Measurements from ENCODE around the gene CNTN2.

CNTN2 gene

GRCh38 chr1:205017766-205018165 lies 25.2 kb upstream of the CNTN2 start:
- no peak overlapping the region for H3K4me3 ChIP-seq (ENCODE audit: low read depth, low read length)

GRCh38 chr1:205018381-205018780 lies 24.6 kb upstream of the CNTN2 start:
- H3K4me3 ChIP-seq (ENCODE audit: low read depth, low read length) = no peak overlapping the region

DNA sequence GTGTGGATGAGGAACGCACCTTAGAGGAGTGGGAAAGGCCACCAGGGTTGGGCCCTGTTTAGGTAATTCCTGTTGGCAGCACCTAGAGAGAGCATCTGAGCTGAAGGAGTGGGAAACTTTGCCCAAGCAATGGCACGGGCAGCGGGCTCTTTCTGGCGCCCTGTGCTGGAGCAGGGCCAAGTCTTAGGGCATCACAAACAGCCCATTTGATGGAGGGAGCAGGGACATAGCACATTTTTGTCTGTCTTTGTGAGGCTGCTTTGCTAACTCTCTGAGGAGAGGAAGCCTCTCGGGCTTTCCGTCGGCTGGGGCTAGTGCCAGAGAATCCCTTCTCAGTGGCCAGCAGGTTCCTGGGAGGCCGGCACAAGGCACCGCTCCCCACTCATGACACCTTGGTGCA lies 22.5 kb upstream of the CNTN2 start:
- no peak overlapping the region for H3K4me3 ChIP-seq (ENCODE audit: low read depth, low read length)

DNA sequence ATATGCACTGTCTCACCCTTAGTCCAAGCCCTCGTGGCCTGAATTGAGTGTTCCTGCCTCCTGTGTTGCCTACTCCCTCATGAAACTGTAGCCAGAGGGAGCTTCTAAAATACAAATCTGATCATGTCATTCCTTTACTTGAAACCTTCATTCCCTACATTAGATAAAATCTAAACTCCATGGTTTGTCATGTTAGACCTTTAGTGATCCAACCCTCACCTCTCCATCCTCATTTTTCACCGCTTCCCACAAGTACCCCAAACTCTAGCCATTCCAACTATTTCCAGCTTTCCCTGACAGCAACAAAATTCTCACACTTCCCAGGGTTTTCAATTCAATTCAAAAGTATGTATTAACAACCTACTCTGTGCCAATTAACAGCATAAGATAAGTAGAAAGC lies 18.3 kb upstream of the CNTN2 start:
- H3K4me3 ChIP-seq (ENCODE audit: low read depth, low read length) = no peak overlapping the region

DNA sequence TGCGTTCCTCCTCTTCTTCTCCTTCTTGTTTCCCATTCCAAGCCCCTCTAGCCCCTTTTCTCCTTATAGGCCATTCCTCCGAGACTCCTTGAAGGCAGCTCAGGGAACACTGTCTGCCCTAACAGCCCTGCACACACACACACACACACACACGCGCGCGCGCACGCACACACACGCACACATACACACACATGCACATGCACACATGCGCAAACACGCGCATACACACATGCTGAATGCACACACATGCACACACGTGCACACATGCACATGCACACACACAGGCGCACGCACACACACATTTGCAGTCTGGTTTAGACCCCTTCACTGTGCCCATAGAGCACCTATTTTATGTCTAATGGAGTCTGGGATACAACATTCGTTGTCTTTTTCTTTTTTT lies 17.8 kb upstream of the CNTN2 start:
- H3K4me3 ChIP-seq (ENCODE audit: low read depth, low read length) = no peak overlapping the region

- H3K4me3 ChIP-seq (ENCODE audit: low read depth, low read length) = no peak overlapping the region
Measured at GRCh38 chr1:205026181-205026580, 16.8 kb upstream of the CNTN2 start.

- H3K4me3 ChIP-seq (ENCODE audit: low read depth, low read length) = no peak overlapping the region
Measured at GRCh38 chr1:205028390-205028789, 14.6 kb upstream of the CNTN2 start.

GRCh38 chr1:205028924-205029323 lies 14.1 kb upstream of the CNTN2 start:
- no peak overlapping the region for H3K4me3 ChIP-seq (ENCODE audit: low read depth, low read length)

GRCh38 chr1:205030241-205030640 lies 12.8 kb upstream of the CNTN2 start:
- H3K4me3 ChIP-seq (ENCODE audit: low read depth, low read length) = no peak overlapping the region

DNA sequence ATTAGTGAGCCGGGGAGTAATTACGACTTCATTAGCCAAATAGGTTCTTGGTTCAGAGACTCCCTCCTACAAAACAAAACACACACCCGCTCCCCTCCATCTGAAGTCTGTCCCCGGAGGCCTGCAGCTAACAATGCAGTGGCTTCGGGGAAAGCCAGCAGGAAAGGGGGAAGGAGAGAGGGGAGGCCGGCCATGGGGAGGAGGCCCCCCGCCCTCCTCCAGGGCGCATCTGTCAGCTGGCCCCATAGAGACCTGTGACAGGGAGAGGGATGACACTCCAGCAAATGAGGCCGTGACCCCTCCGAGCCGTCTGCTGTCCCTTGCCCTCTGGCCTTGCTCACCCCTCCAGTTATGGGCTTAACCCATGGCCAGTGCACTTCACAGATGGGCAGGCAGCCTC lies 12.1 kb upstream of the CNTN2 start:
- no peak overlapping the region for H3K4me3 ChIP-seq (ENCODE audit: low read depth, low read length)

GRCh38 chr1:205032508-205032907 lies 10.5 kb upstream of the CNTN2 start:
- no peak overlapping the region for H3K4me3 ChIP-seq (ENCODE audit: low read depth, low read length)

DNA sequence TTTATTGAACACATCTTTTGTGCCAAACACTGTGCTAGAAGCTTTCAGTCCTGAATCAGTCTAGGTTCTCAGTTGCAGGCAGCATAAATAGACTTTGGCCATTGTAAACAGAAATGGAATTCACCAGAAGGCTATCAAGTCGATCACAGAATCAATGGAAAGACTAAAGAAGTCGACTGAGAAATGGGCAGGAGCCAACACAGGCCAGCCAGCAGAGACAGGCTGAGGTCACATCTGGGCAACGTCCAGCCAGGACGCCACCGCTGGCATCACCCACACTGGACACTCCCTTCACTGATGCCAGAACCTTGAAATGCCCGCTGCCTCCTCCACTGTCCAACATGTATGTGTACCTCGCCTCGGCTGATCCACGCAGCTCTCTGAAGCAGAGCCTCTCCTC lies 5.5 kb upstream of the CNTN2 start:
- no peak overlapping the region for H3K4me3 ChIP-seq (ENCODE audit: low read depth, low read length)

- no peak overlapping the region for H3K4me3 ChIP-seq (ENCODE audit: low read depth, low read length)
Measured at GRCh38 chr1:205038132-205038786, 4.8 kb upstream of the CNTN2 start.

- H3K4me3 ChIP-seq (ENCODE audit: low read depth, low read length) = no peak overlapping the region
Measured at GRCh38 chr1:205041001-205041715, 1.9 kb upstream of the CNTN2 start.

GRCh38 chr1:205041998-205042910 lies 758 bp upstream of the CNTN2 start:
- no peak overlapping the region for H3K4me3 ChIP-seq (ENCODE audit: low read depth, low read length)

- H3K4me3 ChIP-seq (ENCODE audit: low read depth, low read length) = no peak overlapping the region
Measured at GRCh38 chr1:205043866-205044265, 854 bp downstream of the CNTN2 start.

DNA sequence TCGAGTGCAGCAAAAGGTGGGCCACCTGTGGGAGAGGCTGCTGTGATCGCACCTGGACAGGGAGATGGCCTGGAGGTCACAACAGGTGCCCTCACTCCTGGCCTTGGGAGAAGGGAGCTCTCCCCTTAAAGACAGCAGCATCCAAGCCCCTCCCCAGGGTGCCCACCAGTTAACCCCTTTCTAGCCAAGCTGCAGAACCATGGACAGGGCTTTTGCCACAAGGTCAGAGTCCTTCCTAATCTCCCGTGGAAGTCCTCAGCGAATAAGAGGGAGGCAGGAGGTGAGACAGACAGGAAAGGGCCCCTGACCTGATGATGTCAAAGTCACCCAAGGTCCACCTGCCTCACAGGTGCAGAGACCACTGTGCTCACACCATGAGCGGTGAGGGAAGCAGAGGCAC lies 1.7 kb downstream of the CNTN2 start:
- no peak overlapping the region for H3K4me3 ChIP-seq (ENCODE audit: low read depth, low read length)

DNA sequence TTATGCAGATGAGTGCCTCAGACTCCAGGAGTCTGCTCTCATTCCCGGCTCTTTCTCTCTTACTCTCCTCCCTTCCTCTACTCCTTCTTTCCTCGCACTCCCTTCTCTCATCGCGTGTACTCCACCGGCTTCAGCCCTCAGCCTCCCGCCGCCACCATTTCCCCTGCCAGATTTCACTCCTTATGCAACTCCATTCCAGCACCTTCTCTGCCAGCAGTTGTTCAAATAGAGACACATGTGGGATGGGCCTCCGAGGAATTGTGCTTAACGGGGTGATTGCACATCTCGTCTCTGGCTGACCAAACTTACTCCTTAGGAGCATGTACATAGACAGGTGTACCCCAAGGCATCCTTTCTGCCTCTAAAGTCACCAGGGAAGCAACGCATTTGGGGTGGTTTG lies 2.1 kb downstream of the CNTN2 start:
- H3K4me3 ChIP-seq (ENCODE audit: low read depth, low read length) = no peak overlapping the region

DNA sequence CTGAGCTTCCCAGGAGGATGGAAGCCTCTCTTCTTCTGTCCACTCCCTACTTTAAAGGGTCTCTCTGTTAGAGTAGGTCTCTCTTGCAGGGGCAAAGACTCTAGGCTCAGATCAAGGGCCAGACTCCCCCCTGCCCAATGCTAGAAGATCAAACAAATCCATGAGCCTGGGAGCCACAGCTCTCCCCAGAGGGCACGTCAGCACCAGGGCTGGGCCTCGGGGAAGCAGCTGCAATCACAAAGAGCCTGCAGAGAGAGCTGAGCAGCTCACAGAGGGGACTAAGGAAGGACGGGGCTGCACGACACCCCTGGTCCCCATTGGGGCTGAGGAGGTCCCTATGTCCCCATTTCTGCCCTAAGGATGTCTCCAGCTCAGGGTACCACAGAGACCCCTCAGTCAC lies 3.9 kb downstream of the CNTN2 start:
- no peak overlapping the region for H3K4me3 ChIP-seq (ENCODE audit: low read depth, low read length)

GRCh38 chr1:205047764-205048231 lies 4.8 kb downstream of the CNTN2 start:
- H3K4me3 ChIP-seq (ENCODE audit: low read depth, low read length) = no peak overlapping the region

GRCh38 chr1:205048382-205048781 lies 5.4 kb downstream of the CNTN2 start:
- no peak overlapping the region for H3K4me3 ChIP-seq (ENCODE audit: low read depth, low read length)

- no peak overlapping the region for H3K4me3 ChIP-seq (ENCODE audit: low read depth, low read length)
Measured at GRCh38 chr1:205049479-205049878, 6.5 kb downstream of the CNTN2 start.
